Measurements from ENCODE around the gene HIVEP2. TPM values are rescaled to one million over a fixed set of nuclear protein-coding genes. Genes with fewer than 3 reads are reported as not detected.

HIVEP2 gene
- total and polyA plus RNA-seq, 10 donors: 2.5 to 41.3 (median 30.3) TPM

GRCh38 chr6:142950291-142950690 is 5.3 kb upstream of the HIVEP2 start:
- H3K27me3 ChIP-seq (replicated peaks in 1 of 7): no peaks in the 10 kb centered on the region
- intact Hi-C loops (cut with DNase I; ENCODE audit: low total_unique reads): loop anchor here (10.0 kb wide), 1 partner anchor 95 kb away; no protein-coding TSS in a partner anchor
- no peak for DNase-seq
- no peaks in the 10 kb centered on the region for H3K36me3 ChIP-seq
- 77 to 94% (median 87%) methylated on average over 1 of the region's 1 CpG for WGBS, 5 donors
- no peak overlapping the region for H3K27ac ChIP-seq
- TF ChIP-seq CTCF (IDR thresholded peaks at IDR 0.05 in 8 of 11, conservative IDR thresholded peaks at IDR 0.05 in 3 of 11) (no peak), POLR2AphosphoS5 (IDR thresholded peaks at IDR 0.05) (no peak), POLR2A (IDR thresholded peaks at IDR 0.05) (no peak)
- no peaks in the 10 kb centered on the region for H3K9me3 ChIP-seq
- no peak overlapping the region for H3K4me3 ChIP-seq
- peaks cover 8 to 37% (median 24%) of the 10 kb centered on the region in 6 donors for H3K4me1 ChIP-seq

DNA sequence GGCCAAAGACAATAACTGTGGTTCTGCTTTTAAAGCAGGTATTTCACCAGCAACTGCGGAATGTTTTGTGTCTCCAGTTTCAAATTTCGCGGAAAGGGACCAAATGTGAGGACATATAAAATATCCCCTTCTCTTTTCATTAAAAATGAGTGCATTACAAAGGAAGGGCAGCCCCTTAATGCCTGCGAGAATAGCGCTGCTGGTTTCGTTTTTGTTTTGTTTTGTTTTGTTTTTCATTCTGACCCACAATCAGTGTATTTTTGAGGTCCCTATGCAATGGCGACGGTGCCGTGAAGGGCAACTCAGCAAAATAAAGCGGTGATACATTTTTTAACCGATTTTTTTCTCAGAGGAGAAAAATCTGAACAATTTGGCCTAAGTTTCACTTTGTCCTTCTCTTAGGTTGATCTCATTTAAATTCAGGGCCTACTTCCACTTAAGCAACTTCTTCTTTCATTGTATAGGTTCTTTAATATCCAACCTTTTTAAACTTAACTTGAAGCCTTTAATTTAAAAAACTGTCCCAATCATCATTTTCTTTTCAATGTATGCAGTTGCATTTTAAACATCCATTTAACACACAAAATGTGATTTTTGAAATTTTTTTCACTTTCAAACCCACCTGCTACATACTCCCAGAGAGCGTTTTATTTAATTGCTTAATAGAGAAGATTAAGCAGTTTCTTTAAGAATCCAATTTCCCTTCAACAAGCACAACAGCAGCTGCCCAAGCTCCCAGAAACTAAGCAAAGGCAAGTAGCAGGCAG is 2.9 kb upstream of the HIVEP2 start:
- Histone ChIP-seq H3K4me3 (peak overlapping the region; percentile 75 to 92 (median 82)), H3K27ac (peak overlapping the region; percentile 95 to 99 (median 99)), H3K27me3 (replicated peaks in 1 of 7) (no peaks in the 10 kb centered on the region), H3K9me3 (no peaks in the 10 kb centered on the region), H3K36me3 (no peaks in the 10 kb centered on the region), H3K4me1 (peaks cover 15 to 34% (median 26%) of the 10 kb centered on the region in 6 donors)
- TF ChIP-seq POLR2AphosphoS5 (IDR thresholded peaks at IDR 0.05): no peak
- TF ChIP-seq POLR2A (IDR thresholded peaks at IDR 0.05): no peak
- no peak for TF ChIP-seq CTCF (IDR thresholded peaks at IDR 0.05 in 8 of 11, conservative IDR thresholded peaks at IDR 0.05 in 3 of 11)
- no peak for DNase-seq
- intact Hi-C loops (cut with DNase I; ENCODE audit: low total_unique reads): loop anchor here (5.0 to 10.0 kb wide), 2 partner anchors 123 to 256 kb away; no protein-coding TSS in a partner anchor
- 9 to 11% (median 10%) methylated on average over 12 of the region's 12 CpGs for WGBS, 5 donors

- peak overlapping the region; percentile 95 to 99 (median 99) for H3K27ac ChIP-seq
- H3K36me3 ChIP-seq: no peaks in the 10 kb centered on the region
- peak; percentile 78 to 88 (median 87) for TF ChIP-seq POLR2AphosphoS5 (IDR thresholded peaks at IDR 0.05)
- TF ChIP-seq POLR2A (IDR thresholded peaks at IDR 0.05): peak in 1 of 3 donors; percentile 45
- TF ChIP-seq CTCF (IDR thresholded peaks at IDR 0.05 in 8 of 11, conservative IDR thresholded peaks at IDR 0.05 in 3 of 11): peak in 2 of 11 experiments; percentile 9 to 14
- WGBS, 5 donors: 0 to 1% (median 0%) methylated on average over 37 to 77 of the region's 77 CpGs
- intact Hi-C loops (cut with DNase I; ENCODE audit: low total_unique reads): loop anchor here (5.0 to 10.0 kb wide), 2 partner anchors 122 to 255 kb away; no protein-coding TSS in a partner anchor
- no peaks in the 10 kb centered on the region for H3K27me3 ChIP-seq (replicated peaks in 1 of 7)
- no peaks in the 10 kb centered on the region for H3K9me3 ChIP-seq
- peak overlapping the region; percentile 75 to 92 (median 82) for H3K4me3 ChIP-seq
- H3K4me1 ChIP-seq: peaks cover 21 to 34% (median 28%) of the 10 kb centered on the region in 6 donors
- peak; percentile 95 for DNase-seq
These were observed 2.1 kb upstream of the HIVEP2 start for GRCh38 chr6:142946924-142947713.
